NCI-H82 treated with DMSO at 0.1 percent for 48 hours (cell line): ENCODE results near the gene CACNA2D2.
"Not testable (repeated sequence)": the region's sequence is repeated elsewhere in the genome, so short reads cannot be mapped to it uniquely, and the experiment has no call there.

Experiments used
- DNase-seq: peaks from one replicate; lab custom pipeline; 2025; ENCODE audit not compliant: unreplicated experiment; lab: John Stamatoyannopoulos, UW

CACNA2D2 gene

GRCh38 chr3:50530001-50530970 lies 26.9 kb upstream of the CACNA2D2 start:
- no peak for DNase-seq

DNA sequence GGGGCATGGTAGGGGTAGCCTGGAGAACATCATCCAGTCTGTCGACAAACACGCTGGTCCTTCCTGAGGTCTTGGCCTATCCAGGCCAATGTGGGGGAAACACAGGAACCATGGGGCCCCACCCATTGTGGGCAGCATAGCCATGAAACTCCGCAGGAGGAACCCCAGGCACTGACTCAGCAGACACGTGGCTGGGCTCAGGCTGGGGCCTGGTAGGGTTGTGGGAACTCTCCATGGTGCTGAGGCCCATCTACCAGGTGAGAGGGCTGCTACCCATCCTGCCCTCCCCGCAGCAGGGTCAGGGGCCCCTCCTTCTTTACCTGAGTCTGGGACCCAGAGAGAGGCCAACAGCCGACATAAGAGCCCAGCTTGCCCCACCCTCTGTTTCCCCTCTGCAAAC lies 22.6 kb upstream of the CACNA2D2 start:
- no peak for DNase-seq

DNA sequence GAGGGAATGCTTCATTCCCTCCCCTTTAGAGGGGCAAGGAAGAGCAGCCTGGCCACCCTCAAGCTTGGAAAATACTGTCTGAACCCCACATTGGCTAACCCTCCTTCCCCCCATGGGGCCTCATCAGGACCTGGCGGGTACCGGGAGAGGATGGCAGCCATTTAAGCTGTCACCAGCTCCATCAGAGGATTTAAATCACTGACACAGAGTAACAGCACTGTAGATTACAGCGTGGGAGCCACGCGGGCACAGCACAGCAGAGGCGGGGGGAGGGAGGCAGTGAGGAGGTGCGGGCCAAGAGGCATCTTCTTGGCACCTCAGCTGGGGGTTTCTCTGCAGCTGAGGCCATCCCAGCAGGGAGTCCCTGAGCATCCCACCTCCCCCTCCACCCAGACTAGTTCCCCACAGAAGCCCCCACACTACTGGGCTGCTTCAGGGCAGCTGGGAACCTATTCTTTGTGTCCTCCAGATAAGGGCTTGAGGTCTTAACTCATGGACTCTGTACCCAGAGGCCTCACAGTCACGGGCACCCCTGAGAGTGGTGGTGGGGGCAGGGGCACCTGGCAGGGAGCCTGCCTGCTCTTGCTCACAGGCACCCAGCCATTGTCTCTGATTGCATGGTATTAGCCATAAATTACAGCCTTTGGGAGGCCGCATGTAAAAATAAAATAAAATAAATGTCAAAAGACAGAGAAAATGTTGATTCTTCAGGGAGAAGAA lies 21.9 kb upstream of the CACNA2D2 start:
- DNase-seq = no peak

GRCh38 chr3:50524746-50525145 lies 21.3 kb upstream of the CACNA2D2 start:
- no peak for DNase-seq

- DNase-seq = peak; percentile 90
Measured at GRCh38 chr3:50523279-50523811, 19.9 kb upstream of the CACNA2D2 start.

DNA sequence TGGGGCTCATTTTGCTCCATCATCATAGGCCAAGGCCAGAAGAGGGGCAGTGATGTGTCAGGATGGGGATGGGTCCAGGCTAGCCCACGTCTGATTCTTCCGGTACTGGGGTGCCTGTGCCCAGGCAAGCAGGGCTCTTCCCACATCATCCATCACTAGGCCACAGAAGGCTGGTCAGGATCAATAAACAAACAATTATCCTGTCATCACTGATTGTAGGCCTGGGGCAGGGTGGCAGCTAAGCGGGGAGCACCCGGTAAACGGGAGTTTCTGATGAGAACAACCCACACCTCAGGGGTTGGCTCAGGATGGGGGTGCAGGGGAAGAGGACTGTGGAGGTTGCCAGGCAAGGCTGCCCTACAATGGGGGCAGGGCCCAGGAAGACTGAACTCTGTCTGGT lies 18.1 kb upstream of the CACNA2D2 start:
- DNase-seq = no peak

GRCh38 chr3:50520849-50521248 lies 17.4 kb upstream of the CACNA2D2 start:
- peak; percentile 21 for DNase-seq

DNA sequence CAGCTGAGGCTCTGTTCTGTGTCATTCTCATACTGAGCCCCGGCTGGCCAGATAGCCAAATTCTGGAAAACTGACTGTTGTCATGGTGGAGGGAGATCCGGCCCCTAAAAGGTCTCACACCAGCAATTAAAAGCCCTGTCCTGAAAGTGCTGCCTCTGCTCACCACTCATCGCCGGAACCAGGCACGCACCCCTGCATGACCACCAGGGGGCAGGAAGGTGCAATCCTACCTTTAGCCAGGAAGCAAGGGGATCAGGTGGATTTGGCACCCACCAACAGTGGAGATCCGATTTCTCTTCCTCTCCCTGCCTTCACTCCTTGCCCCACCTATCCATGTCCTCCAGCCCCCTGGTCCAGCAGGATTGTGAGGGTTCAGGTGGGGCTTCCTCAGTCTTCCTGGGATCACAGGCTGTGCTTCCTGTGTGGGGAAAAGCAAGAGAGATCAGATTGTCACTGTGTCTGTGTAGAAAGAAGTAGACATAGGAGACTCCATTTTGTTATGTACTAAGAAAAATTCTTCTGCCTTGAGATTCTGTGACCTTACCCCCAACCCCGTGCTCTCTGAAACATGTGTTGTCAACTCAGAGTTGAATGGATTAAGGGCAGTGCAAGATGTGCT lies 16.1 kb upstream of the CACNA2D2 start:
- DNase-seq = peak; percentile 52

DNA sequence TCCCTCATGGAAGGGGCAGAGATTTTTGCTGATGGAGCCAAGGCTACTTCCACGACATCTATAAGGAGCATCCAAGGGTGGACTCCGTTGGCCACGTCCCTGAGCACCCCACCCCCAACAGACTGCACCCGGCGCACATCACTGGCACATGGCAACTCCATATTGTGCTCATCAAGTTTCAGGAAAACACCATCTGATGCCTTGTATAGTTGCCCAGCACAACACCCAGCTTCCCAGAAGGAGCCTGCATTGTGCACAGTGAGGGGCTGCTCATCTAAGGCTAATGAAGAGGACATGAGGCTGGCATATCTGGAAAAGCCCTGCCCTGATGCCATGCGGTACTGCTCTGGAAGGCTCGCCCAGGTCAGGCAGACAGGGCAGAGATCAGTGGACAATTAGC lies 15.0 kb upstream of the CACNA2D2 start:
- DNase-seq = no peak

GRCh38 chr3:50517721-50518206 lies 14.3 kb upstream of the CACNA2D2 start:
- no peak for DNase-seq

GRCh38 chr3:50516440-50516871 lies 13.0 kb upstream of the CACNA2D2 start:
- DNase-seq = no peak

DNA sequence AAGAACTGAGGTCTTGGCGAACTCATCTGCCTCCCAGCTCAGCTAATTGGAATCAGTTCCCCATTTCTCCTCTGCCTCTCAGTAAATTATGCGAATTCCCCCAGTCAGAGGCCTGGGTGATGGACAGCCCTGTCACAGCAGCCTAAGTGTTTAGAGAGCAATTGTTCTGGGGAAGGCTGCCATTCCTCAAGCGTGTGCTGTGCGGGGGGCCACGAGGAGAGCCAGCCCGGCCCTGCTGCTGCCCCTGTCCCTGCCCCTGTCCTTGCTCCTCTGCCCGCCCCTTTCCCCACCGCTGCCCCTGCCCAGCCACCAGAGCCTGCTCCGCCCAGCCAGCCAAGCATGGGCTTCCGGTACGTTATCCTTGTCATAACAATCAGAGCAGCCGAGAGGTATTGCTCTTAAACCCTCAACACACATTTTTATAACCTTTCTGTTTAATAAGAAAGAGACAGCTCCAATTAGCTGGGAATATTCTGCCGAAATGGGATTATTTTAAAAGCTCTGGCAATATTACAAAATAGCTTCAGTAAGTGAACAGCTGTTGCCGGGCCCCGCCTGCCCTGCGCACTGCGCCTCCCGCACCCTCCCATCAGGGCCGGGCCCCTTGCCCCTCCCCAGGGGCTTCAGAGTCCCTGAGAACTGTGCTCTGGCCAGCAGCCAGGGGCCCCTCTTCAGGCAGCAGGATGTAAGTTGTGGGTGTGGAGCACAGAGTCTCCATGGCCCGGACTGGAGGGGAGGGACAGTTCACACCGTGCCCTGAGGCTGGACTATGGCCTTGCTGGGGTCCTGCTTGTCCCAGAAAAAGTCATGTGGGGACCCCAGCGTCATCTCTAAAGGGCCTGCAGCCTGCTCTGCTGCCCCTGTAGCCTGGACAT lies 12.4 kb upstream of the CACNA2D2 start:
- DNase-seq = peak; percentile 65

GRCh38 chr3:50512908-50513307 lies 9.5 kb upstream of the CACNA2D2 start:
- DNase-seq = not testable (repeated sequence)

DNA sequence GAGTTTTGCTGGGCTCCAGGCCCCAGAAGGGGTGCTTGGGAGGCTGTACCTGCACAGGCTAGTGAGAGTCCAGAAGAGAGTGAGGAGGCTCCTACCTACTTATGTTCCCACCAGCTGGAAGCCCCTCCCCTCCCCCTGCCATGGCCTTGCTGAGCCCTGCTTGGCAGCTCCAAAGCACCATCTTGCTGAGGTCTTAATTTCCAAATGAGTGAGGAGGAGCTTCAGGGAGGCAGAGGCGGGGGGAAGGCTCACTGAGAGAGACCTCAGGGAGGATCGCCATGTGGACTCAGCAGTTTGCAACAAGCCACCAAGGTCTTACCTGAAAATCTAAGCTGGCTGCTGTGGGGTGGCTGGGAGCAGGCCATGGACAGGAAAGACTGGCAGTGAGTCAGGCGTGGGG lies 8.7 kb upstream of the CACNA2D2 start:
- DNase-seq = peak; percentile 53

DNA sequence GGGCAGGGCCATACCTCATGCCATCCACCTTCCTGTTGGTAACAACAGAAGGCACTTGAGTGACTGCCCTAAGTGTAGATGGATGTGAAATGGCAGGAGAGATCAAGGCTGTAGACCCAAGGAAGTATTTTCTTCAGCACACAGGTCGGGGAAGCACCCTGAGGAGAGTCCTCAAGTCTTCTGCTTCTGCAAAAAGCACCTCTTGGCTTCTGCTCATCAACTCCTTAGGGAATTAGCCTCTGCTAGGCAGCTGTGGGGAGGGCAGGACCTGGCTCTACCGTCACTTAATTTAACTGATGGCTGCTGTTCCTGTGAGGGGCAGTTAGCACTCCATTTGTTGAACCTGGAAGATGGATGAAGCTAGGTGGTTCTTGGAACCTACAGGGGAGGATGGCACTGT lies 6.9 kb upstream of the CACNA2D2 start:
- DNase-seq = no peak

GRCh38 chr3:50509715-50510114 lies 6.3 kb upstream of the CACNA2D2 start:
- DNase-seq = no peak

DNA sequence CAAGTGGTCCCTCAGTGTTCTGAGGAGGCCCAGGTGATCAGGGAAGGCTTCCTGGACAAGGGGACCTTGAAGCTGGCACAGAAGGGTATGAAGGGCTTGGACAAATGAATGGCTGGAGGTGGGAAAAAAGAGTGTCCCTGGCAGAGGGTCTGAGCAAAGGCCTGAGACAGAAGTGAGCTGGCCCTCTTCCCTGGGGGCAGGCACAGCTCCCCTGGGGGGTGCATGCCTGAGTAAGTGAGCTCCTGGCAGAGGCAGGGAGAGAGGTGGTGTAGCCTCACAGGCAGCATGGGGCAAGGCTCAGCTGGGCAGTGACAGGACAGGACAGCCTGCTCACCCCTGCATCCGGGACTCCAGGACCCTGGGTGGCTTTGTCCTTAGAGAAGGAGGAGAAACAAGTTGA lies 5.4 kb upstream of the CACNA2D2 start:
- no peak for DNase-seq

- DNase-seq = no peak
Measured at GRCh38 chr3:50506169-50506568, 2.7 kb upstream of the CACNA2D2 start.

- no peak for DNase-seq
Measured at GRCh38 chr3:50504681-50505080, 1.2 kb upstream of the CACNA2D2 start.
